SHP77 (cell line): ENCODE measurements around the gene NINL.

Experiments used
- DNase-seq, 2 experiments: peaks; one replicate each; lab custom pipeline; 2025; lab: John Stamatoyannopoulos, UW

The NINL gene

GRCh38 chr20:25500880-25501351 is 84.4 kb downstream of the NINL start:
- DNase-seq: no peak

- no peak for DNase-seq
Measured at GRCh38 chr20:25499855-25500434, 85.4 kb downstream of the NINL start.

- DNase-seq: no peak
Measured at GRCh38 chr20:25499031-25499430, 86.3 kb downstream of the NINL start.

- no peak for DNase-seq
Measured at GRCh38 chr20:25498280-25498606, 87.1 kb downstream of the NINL start.

- DNase-seq: no peak
Measured at GRCh38 chr20:25497586-25498279, 87.6 kb downstream of the NINL start.

- no peak for DNase-seq
Measured at GRCh38 chr20:25496968-25497401, 88.3 kb downstream of the NINL start.

GRCh38 chr20:25496165-25496967 is 89.0 kb downstream of the NINL start:
- no peak for DNase-seq

GRCh38 chr20:25495189-25495824 is 90.0 kb downstream of the NINL start:
- DNase-seq: no peak

- no peak for DNase-seq
Measured at GRCh38 chr20:25494506-25495188, 90.7 kb downstream of the NINL start.

- DNase-seq: no peak
Measured at GRCh38 chr20:25493748-25494505, 91.4 kb downstream of the NINL start.

GRCh38 chr20:25493137-25493536 is 92.2 kb downstream of the NINL start:
- no peak for DNase-seq

GRCh38 chr20:25491446-25492038 is 93.8 kb downstream of the NINL start:
- no peak for DNase-seq

- no peak for DNase-seq
Measured at GRCh38 chr20:25490656-25491445, 94.5 kb downstream of the NINL start.

- DNase-seq: no peak
Measured at GRCh38 chr20:25489221-25489871, 96.0 kb downstream of the NINL start.

GRCh38 chr20:25487975-25488374 is 97.4 kb downstream of the NINL start:
- no peak for DNase-seq

GRCh38 chr20:25487306-25487705 is 98.0 kb downstream of the NINL start:
- DNase-seq: no peak

GRCh38 chr20:25486377-25486776 is 99.0 kb downstream of the NINL start:
- DNase-seq: no peak

GRCh38 chr20:25485872-25486271 is 99.5 kb downstream of the NINL start:
- no peak for DNase-seq

- no peak for DNase-seq
Measured at GRCh38 chr20:25484911-25485511, 100.3 kb downstream of the NINL start.
